NCI-H226 (cell line): ENCODE measurements around the gene NFIB.
A peak's percentile ranks its signal among the peaks of the same experiment; 100 is the strongest.

ENCODE experiments used
- DNase-seq: peaks from one replicate; pipeline ENCODE4 v3.0.0-alpha.2; 2015

The NFIB gene

DNA sequence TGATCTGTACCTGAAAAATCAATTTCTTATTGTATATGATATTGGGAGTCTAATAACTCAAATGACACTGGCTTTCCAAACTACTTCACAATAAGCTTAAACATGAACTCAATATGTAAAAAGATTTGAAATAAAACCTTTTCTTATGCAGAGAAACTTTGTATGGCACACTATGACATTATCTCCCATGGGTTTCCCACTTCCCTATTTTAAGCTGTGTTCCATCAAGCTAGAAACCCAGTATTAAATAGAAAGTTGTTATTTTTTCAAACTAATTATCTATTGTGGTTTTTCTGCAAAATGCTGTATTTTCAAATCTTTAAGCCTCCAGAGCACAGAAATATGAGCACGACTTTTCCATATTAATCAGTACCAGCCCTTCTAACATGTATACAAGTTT is 174.7 kb downstream of the NFIB start:
- no peak for DNase-seq

DNA sequence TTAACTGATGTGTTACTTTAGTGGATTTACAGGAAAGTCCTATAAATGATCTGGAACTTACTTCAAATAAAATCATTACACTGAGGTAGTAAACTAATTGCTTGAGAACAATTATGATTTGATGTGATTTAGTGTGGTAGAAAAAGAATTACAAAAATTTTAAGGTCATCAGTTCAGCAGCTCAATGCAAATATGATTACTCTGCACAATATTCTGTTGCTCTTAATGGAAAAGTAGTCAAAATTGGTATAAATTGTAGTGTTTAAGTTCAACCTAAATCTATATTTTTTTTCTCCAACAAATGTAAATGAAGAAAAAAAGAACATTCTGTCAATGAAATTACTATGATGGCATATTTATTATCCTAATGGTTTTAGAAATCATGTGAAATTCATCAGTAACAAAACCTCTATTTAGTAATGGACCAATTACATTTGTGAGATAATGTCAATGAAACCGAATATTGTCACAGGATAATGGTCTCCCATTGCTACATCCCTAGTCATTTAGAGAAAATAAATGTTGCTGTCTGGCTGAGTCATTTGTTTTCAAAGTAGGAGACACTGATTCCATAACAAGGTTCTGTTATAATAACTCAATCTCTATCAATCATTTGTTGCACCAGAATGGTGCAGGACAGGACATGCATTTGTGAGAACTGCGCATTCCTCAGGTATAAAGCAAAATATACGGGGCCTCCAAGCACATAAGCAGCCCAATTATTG is 177.1 kb downstream of the NFIB start:
- DNase-seq = no peak

DNA sequence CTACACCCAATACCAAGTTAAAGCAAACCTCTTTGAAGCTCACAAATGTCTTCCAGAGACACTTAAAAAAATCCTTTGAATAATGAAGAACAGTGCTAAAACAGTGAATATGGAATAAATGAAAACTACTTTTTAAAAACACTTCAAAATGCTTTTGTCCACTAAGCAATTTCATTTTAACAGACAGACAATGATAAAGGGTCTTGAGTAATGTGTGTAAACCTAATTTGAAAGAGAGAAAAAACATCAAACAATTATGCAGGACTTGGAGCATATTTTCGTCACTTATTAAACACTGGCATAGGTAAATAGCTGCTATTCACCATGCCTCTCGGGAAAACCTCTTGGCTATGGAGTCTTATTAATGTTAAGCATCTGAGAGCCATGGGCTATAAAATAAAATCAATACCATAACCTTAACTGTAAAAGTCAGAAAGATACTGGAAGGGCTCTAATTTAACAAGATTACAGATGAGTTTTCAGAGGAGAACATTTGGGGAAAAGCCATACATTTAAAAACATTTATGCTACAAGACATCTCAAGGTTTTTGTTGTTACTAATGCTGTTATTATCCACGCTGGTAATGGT is 177.8 kb downstream of the NFIB start:
- DNase-seq = no peak

DNA sequence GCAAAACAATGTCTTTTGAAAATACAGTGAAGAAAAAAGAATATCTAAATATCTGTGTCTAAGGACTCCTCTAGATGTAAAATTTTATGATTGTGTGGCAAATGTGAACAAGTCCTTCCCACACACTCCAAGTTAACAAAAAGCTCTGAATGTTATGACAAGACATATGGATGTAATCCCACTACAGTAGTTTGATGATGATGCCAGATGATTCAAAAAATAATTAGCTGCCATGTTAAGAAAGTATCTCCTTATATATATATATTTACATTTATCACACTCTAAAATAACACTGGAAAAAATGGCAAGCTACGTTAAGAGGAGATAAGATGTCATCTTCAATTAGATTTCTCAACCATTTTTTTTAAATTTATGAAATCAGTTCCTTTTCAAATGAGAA is 178.5 kb downstream of the NFIB start:
- no peak for DNase-seq

GRCh38 chr9:14133394-14133793 is 180.5 kb downstream of the NFIB start:
- DNase-seq = no peak

DNA sequence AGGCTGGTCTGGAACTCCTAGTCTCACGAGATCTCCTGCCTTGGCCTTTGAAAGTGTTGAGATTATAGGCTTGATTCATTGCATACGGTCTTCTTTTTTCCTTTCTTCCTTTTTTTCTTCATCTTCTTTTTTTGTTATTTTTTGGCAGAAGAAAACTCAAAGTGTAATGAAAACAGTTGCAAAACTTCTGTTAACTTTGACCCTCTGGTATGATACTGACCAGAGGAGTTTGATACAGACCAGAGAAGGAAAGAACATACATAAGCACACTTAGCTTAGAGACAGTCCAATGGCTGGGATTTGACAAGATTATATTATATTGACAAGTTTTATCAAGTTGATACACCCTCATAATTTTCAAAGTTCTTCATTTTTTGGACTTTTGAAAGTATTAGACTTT is 181.2 kb downstream of the NFIB start:
- DNase-seq = no peak

- no peak for DNase-seq
Measured at GRCh38 chr9:14131356-14132088, 182.4 kb downstream of the NFIB start.

GRCh38 chr9:14127656-14128055 is 186.3 kb downstream of the NFIB start:
- DNase-seq = no peak

DNA sequence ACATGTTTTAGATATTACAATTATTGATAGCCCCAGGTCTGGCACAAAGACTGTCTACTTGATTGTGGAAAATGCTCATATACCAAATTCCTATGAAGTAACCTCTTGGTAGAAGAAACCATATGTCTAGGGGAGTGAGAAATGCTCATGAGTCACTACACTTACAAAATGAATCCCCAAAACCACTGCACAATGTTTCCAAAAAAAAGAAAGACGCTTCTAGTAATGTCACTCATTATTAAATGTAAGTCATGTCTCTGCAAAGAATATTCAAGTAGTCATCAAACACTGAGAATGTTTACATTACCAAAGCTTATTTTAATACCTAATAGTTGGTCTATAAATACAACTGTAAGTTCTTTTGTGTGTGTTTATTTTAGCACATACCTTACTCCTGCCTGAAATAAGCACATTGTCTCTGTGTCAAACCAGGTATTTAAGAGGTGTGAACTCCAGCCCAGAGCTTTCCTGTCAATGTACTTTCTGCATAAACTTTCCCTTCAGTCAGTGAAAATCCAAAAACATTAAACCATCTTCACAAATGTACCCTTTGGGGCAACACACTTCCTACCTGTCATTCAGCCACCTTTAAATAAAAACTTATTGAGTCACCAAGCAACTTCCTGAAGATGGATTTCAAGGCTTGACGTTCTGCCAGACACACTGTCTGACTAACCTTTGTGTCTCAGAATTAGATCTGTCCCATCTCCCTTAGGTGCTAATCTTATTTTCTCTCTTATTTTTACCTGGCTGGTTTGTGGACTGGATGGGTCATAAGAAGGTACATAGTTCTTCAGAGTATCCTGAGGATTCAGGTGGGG is 194.0 kb downstream of the NFIB start:
- peak; percentile 28 for DNase-seq

DNA sequence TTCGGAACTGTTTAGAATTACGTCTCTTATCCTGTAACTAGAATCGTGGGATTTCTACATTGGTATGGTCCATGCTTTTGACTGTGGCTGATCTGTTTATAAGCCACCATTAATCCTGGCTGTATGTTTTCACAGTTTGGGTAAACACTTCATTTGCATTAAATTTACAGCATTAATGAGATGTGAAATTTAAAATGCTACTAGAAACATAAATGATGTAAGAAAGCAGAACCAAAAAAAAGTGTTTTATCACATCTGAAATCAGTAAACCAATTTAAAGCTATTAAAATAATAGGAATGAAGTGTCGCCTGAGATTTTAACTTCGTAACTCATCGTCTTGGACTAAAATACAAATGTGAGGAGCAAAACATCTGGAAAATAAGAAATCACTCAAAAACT is 201.7 kb downstream of the NFIB start:
- DNase-seq = no peak

GRCh38 chr9:14111696-14112095 is 202.2 kb downstream of the NFIB start:
- DNase-seq = no peak

DNA sequence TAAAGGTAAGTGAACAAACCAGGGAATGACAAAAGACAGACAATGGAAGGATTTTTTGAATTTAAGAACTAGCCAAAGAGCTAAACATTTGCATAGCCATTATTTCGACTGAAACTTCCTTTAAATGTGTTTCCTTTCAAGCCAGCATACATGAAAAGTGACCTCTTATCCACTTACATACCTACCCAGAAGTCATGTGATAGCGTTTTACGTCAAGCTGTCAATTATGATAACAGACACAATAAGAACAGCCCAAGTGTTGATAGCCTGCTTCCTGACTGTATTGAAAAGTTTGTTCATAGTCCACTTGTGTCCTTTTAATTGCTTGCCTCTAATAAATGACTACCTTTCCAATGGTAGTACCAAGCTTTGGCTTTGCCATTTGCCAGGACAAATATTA is 206.0 kb downstream of the NFIB start:
- DNase-seq = no peak

- no peak for DNase-seq
Measured at GRCh38 chr9:14107495-14107894, 206.4 kb downstream of the NFIB start.

- DNase-seq = no peak
Measured at GRCh38 chr9:14106699-14107098, 207.2 kb downstream of the NFIB start.

GRCh38 chr9:14104496-14104895 is 209.4 kb downstream of the NFIB start:
- no peak for DNase-seq

- DNase-seq = no peak
Measured at GRCh38 chr9:14103115-14103514, 210.8 kb downstream of the NFIB start.

DNA sequence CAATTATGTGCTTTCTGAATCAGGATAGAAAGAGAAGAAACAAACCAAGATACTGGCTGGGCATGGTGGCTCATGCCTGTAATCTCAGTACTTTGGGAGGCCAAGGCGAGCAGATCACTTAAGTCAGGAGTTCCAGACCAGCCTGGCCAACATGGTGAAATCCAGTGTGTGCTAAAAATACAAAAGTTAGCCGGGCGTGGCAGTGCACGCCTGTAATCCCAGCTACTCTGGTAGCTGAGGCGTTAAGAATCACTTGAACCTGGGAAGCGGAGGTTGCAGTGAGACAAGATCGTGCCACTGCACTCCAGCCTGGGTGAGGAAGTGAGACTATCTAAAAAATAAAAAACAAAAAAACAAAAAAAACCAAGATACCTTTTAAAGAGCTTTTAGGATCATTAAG is 214.2 kb downstream of the NFIB start:
- no peak for DNase-seq

DNA sequence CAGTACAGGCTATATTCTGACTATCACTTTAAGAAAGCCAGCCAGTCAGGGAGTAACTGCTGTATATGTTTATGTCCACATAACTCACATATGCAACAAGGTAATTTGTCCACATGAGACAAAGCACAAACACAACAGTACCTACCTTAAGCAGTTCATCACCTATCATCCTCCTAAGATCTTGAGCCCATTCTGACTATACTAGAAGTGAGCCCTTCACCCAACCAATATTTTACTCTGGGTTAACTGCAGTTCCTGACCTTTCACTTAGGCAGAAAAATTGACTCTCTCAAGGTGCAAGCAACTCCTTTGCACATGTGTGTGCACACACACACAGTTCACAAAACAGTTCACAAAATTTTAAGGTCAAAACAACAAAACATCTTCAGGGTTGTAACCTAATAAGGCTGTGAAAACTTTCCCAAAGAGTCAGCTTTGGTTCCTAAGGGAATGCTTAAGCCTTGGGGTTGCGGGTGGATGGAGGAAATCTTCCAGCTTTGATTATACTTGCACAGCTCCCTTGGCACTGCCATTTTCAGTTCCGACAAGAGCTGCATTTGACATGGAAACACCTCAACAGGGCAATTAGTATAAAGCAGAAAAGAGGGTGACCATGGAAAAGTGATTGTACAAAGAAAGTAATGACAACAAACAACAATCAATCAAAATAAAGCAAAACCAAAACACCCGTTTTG is 215.3 kb downstream of the NFIB start:
- no peak for DNase-seq

GRCh38 chr9:14097666-14098415 is 216.1 kb downstream of the NFIB start:
- no peak for DNase-seq

DNA sequence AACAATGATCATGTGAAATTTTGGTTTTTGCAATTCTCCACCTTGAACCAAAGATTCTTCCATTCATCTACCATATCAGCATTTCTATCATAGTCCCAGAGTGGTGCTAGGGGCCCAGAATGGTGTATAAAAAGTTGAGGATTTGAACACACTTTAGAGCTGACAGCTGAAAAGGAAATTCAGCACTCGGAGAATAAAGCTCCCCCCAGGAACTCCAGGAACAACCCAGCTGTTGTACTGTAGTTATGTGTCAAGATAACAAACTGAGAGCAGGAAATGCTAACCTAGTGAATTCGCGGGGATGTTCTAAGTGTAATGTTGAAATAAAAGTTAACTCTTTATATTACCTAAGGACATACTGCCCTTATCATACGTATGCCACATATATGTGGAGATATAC is 216.7 kb downstream of the NFIB start:
- peak; percentile 59 for DNase-seq

GRCh38 chr9:14096258-14096922 is 217.6 kb downstream of the NFIB start:
- no peak for DNase-seq
